DMS79 treated with DMSO at 0.1 percent for 48 hours (cell line): ENCODE results near the gene GAS6.
"Not testable (repeated sequence)": the region's sequence is repeated elsewhere in the genome, so short reads cannot be mapped to it uniquely, and the experiment has no call there.

Experiments used
- DNase-seq: peaks from one replicate; lab custom pipeline; 2025; lab: John Stamatoyannopoulos, UW

The GAS6 gene

DNA sequence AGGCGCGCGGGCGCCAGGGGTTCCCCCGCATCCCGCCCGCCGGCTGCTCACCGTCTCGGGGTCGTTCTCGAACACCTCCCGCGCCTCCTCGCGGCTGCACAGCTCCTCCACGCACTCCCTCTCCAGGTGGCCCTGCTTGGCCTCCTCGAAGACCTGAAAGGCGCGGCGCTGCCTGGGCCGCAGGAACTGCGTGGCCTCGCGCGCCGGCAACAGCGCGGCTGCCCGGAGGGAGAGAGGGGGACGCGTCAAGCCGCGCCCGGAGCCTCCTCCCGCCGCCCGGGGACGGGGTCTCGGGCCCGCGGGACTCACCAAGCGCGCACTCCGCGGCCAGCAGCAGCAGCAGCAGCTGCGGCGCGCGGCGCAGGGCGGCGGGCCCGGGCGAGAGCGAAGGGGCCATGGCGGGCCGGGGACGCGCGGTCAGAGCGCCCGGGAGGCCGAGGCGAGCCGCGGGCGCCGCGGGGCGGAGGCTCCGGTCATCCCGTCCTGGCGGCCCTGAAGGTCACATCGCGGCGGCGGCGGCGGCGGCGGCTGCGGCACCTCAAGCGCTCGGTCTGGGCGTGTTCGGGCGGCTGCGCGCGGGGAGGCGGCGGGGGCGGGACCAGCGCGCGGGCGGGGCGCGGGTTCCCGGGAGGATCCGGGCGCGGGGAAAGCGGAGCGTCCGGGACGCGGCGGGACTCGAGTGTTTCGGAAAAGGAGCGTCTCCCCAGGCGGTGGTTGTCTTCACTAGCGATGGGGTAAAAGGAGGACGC is at the start of gene GAS6:
TSS of gene GAS6 (minus strand) at position 553 of the 749 bp plus-strand sequence. CDS start at position 397, 156 bp downstream.
- peak; percentile 80 for DNase-seq

- DNase-seq = not testable (repeated sequence)
Observed at GRCh38 chr13:113913408-113913807, 49.5 kb upstream of the GAS6 start.

- DNase-seq = no peak
Observed at GRCh38 chr13:113912596-113912995, 48.7 kb upstream of the GAS6 start.

DNA sequence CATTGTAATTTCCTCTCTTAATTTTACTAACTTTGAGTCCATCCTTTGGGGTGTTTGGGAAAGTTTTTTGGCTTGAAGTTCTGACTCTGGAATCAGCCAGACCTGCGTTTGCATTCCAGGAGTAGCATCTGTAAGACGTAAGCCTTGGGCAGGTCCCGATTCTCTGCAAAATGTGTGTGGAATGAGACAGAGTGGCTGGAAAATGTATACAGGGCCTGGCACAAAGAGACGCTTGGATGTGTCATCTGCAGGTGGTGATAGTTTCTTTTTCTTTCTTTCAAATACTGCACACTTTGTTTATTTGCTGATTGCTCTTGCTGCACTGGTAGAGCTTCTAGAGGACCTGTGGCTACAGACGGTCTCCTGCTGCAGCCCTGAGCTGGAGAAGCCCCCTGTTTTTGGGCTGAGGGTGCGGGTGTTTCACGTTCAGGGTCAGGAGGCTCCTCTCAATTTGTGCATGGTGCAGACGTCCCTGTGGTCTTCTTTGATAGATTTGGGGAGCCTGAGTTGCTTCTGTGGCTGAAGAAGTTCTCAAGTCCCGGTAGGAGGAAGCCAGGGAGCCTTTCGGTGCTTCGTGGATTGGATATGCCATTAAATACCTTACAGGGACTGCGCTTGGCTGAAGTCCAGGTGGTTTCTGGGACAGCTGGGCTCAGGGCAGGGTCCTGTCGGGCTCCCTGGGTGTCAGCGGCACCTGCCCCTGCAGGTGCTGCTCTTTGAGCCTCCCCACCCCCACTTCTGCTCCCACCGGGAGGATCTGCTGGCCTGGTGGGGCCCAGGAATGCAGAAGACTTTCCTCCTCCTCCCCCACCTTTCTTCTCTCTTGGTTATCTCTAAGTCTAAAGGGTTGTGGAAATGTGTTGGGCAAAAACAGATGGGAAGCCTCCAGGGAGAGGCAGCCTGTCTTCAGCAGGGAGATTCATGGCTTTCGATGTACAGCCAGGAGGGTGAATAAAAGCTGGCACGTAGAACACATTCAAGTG is 44.0 kb upstream of the GAS6 start:
- DNase-seq = peak; percentile 94

DNA sequence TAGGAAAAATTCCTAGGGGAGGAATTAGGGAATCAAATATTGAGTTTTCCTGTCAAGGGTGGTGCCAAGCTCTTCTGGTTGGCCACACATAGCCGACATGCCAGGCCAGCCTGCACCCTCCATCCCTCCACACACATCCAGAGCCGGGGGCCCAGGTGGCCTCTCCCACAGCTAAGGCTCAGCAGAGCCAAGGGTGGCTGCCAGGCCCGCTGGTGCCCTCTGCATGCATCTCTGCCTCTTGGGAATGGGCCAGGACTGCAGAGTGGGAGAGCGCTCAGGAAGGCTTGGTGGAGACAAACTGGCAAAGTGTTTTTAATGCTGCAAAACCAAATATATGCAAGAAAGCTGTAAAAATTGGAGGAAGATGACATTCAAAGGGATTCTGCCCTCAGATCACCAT is 42.7 kb upstream of the GAS6 start:
- peak; percentile 72 for DNase-seq

DNA sequence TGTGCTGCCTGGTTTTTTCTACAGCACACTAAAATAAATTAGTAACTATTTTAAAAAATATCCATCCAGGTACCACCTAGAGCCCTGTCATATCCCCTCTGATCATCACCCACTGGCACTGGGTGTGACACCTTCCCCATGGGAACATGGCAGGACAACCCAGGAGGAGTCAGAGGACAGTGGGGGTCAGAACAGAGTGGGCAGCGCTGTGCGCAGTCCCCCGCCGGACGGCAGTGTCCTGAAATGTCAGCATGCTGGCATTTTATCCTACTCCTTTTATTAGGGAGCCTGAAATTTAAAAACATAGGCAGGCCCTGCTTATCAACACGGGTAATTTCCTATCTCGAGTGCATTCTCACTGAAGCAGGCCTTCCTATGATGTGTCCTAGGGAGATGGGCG is 42.1 kb upstream of the GAS6 start:
- no peak for DNase-seq

- DNase-seq = no peak
Observed at GRCh38 chr13:113905018-113905417, 41.1 kb upstream of the GAS6 start.

DNA sequence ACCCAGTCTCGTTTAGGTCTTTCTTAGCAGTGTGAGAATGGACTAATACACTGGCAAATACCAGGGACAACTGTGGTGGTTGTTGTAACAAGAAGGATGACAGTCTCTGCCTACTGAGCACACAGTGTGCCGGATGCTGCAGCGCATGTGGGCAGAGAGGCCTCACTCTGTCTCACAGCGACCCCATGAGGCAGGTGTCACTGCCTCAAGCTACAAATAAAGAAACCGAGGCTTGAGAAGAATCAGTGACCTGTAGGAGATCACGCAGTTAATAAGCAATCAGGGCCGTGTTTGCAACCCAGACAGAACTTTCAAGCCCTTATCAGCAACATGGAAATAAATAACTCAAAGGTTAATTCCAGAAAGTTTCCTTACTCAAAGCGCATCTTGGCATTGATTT is 40.5 kb upstream of the GAS6 start:
- DNase-seq = no peak

DNA sequence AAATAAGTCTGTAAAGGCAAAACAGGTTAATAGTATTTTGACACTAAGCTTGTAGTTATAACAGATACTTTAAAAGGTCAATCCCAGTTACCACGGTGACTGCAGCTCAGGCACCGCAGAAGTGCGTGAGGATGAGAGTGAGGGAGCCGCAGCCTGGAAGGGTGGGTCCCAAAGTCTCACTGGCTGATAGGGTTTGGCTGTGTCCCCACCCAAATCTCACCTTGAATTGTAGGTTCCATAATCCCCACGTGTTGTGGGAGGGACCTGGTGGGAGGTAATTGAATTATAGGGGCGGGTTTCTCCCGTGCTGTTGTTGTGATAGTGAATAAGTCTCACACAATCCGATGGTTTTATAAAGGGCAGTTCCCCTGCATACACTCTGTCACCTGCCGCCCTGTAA is 40.0 kb upstream of the GAS6 start:
- DNase-seq = no peak

GRCh38 chr13:113902986-113903775 is 39.3 kb upstream of the GAS6 start:
- DNase-seq = no peak

GRCh38 chr13:113902481-113902880 is 38.6 kb upstream of the GAS6 start:
- no peak for DNase-seq

DNA sequence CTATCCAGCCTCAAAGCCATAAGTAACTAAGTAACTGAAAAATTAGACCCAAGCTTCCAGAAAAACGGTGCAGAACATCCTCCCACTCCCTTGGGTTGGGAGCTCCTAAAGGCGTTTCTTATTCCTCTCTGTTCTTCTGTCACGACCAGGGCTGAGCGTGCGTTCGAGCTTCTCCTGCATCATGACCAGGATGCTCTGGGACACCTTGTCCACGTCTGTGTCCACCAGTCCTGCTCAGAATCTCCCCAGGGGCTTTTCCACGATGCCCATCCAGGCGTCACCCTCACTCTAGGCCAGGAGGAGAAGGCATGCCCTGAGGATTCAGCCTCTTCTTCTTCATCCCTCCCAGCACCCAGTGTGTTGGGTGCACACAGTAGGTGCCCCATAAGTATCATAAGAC is 37.8 kb upstream of the GAS6 start:
- no peak for DNase-seq

- DNase-seq = no peak
Observed at GRCh38 chr13:113901231-113901630, 37.4 kb upstream of the GAS6 start.

- DNase-seq = no peak
Observed at GRCh38 chr13:113900646-113901045, 36.8 kb upstream of the GAS6 start.

- no peak for DNase-seq
Observed at GRCh38 chr13:113898391-113898790, 34.5 kb upstream of the GAS6 start.

- no peak for DNase-seq
Observed at GRCh38 chr13:113897966-113898365, 34.1 kb upstream of the GAS6 start.

DNA sequence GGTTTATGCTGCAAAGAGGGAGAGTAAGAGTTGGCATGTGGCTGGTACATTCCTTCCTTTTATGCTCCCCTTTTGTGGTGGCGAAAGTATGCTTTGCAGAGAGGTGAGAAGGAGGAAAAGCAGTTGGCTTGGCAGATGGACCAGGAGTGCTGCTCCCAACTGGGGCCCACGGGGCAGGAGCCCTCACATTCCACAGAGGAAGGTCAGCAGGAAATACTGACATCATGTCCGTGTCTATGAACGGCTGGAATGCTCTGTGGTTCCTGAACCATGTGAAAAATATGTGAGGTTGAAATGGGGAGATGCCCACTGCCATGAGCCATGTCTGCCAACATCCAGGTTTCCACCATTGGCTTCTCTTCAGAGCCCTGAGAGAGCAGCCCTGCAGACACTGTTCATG is 33.3 kb upstream of the GAS6 start:
- no peak for DNase-seq

GRCh38 chr13:113895436-113895835 is 31.6 kb upstream of the GAS6 start:
- DNase-seq = no peak

GRCh38 chr13:113890774-113891480 is 27.1 kb upstream of the GAS6 start:
- DNase-seq = no peak

DNA sequence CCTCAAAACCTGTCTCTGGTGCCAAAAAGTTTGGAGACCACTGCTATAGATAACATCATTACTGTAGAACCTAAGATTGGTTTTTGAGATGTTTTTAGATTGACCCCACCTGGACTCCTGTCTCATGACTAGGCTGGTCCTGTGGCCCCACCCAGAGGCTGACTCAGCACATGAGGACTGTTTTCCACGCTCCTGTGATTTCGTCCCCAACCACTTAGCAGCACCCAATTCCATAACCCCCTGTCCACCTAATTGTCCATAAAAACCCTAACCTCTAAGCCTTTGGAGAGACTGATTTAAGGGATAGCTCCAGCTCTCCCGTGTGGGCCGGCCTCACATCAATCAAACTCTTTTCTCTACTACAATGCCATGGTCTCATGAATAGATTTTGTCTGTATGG is 25.6 kb upstream of the GAS6 start:
- DNase-seq = no peak

DNA sequence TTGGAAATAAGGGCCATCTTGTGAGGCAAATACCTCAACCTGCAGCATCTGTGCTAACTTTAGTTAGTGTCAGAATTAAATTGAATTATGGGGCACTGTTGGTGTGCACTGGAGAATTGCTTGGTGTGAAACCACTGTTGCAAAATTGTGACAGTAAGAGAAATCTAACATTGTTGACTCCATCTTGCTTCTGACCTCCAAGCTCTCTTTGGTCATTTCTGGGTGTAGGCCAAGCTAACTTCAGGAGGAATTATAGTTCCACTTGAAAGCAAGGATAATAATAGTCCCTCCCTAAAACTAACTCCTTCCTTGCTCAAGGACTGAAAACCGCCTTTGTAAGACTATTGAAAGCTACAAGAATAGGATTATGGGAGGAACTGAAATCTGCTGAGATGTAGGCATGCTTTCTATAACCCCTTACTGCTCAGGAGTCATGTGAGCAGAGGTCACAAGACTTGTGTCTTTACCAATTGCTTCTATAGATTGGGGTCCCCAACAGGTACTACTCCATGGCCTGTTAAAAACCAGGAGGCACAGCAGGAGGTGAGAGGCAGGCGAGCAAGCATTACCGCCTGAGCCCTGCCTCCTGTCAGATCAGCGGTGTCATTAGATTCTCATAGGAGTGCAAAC is 24.9 kb upstream of the GAS6 start:
- DNase-seq = no peak
